NCI-H748 treated with DMSO at 0.1 percent for 48 hours (cell line): ENCODE measurements around the gene RNF207.

Experiments
- DNase-seq: peaks from one replicate; lab custom pipeline; 2025; lab: John Stamatoyannopoulos, UW

The RNF207 gene, protein sequence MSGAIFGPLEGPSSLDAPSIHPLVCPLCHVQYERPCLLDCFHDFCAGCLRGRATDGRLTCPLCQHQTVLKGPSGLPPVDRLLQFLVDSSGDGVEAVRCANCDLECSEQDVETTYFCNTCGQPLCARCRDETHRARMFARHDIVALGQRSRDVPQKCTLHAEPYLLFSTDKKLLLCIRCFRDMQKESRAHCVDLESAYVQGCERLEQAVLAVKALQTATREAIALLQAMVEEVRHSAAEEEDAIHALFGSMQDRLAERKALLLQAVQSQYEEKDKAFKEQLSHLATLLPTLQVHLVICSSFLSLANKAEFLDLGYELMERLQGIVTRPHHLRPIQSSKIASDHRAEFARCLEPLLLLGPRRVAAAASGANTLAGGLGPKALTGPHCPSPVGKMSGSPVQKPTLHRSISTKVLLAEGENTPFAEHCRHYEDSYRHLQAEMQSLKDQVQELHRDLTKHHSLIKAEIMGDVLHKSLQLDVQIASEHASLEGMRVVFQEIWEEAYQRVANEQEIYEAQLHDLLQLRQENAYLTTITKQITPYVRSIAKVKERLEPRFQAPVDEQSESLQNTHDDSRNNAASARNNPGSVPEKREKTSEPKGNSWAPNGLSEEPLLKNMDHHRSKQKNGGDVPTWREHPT

DNA sequence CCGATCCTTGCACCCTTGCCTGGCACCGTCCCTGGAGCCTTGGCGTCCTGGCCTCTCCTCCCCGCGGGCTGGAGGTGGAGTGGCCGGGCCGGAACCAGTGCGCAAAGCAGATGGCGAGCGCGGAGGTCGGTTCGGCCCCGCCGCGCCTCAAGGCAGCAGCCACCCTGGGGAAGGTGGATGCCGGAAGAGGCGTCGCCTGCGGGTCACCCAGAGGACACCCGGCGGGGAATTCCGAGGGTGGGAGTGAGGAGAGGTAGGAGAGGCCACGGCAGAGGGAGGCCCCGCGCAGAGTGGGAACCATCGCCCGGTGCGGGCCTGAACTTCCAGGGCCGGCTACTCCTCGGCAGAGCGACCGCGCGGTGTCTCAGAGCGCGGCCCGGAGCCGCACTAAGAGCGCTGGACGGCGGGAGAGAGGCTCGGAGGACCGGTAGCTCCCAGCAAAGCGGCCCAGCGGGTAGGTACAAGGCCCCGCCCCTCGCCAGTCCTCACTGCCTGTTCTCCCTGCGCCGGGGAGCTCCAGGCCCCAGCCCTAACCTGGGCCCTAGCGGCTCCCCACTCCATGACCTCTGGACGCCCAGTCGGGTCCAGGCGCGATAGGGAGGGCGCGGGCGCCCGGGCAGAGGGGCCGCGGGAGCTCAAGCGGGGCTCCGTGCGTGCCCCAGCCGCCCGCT is at the start of gene RNF207:
RNF207 (plus strand) TSS at position 271 of the 671 bp plus-strand sequence. CDS start 417 bp downstream, outside the sequence.
- no peak for DNase-seq

DNA sequence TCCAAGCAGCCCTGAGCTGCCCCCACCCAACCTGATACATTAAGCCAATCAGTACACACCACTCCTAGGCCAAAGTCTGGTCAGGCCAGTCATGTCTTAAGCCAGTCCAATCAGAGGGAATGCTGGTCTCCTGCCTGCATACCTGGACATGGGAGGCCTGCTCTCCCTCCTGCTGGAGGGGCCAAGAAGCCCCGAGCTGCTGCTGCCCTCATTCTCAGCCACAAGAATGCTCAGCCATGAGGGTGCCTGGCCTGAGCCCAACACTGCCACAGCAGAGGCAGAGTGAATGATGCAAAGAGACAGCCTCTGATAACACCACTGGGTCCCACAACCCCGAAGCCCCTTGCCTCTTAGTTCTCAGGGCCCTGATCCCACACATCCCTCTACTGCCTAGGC is 48.8 kb upstream of the RNF207 start:
- no peak for DNase-seq

DNA sequence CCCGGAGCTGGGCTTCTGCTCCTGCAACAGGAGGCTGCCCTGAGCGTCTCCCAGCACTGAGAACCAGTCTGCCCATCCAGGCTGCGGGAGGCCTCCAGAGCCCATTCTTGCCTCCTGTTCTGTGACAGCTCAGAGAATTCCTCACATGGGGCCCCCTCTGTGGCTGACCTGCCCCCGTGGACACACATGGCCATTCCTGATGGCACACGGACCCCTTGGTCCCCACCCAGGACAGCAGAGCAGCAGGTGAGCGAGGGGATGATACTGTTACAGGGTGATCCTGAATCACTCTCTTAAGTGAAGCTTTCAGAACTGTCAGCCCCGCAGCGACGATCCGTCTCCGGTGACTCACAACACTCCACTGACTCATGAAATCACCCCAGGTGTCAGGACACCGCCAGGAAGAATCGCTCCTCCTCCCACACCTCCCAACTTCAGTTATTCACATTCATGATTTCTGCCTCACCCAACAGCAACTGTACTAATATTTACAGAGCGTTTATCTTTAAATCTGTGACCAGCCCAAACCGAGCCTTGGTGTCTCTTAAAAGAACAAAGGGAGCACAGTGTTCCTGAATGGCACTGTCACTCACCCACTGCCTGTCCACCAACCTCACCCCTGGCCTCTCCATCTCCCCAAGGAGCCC is 48.3 kb upstream of the RNF207 start:
- peak; percentile 35 for DNase-seq

DNA sequence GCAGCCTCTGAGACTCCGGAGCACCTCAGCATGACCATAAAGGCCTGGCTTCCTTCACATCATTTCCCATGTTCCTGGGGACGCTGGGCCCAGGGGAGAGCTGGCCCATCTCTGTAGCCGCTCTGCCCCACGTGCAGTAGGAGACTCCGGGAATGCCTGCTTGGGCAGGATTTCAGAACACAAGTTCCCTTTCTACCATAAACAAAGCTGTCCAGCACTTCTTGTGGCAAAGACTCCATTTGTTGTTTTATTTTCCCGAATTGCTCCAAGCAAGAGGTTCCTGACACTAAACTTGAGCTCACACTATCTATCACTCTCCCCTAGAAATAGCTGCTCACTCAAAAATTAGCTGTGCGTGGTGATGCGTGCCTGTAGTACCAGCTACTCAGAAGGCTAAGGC is 47.7 kb upstream of the RNF207 start:
- DNase-seq, result no peak

DNA sequence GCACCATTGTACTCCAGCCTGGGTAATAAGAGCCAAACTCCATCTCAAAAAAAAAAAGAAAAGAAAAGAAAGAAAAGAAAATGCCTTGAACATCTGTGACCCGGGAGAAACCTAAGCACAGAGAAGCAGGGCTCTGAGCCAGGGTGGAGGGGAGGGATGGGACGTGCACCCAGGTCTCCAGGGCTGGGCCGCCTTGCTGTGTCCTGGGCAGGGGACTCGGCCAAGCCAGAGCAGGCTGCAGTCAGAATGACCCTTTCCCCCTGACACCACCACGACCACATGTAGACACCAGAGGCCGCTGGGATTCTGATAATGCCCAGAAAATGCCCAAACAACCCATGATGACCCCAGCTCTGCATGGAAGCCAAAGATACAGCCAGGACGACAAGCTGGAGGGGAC is 43.6 kb upstream of the RNF207 start:
- no peak for DNase-seq

DNA sequence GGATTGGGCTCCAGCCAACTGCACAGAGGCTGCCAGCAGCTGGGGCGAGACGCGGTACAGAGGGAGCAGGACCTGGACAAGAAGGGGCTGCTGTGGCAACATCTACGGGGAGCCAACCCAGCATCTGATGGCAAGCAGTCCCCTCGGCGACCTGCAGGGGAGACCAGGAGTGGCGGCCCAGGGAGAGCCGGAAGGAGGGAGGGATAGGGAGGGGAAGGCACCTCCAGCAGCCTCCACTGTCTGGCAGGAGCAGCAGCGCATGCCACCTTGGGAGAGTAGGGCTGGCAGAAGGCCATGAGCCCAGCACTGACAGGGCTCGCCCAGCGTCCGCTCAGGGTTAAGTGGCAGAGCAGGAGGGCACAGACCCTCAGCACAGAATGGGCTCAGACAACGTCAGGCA is 43.1 kb upstream of the RNF207 start:
- DNase-seq, result no peak

DNA sequence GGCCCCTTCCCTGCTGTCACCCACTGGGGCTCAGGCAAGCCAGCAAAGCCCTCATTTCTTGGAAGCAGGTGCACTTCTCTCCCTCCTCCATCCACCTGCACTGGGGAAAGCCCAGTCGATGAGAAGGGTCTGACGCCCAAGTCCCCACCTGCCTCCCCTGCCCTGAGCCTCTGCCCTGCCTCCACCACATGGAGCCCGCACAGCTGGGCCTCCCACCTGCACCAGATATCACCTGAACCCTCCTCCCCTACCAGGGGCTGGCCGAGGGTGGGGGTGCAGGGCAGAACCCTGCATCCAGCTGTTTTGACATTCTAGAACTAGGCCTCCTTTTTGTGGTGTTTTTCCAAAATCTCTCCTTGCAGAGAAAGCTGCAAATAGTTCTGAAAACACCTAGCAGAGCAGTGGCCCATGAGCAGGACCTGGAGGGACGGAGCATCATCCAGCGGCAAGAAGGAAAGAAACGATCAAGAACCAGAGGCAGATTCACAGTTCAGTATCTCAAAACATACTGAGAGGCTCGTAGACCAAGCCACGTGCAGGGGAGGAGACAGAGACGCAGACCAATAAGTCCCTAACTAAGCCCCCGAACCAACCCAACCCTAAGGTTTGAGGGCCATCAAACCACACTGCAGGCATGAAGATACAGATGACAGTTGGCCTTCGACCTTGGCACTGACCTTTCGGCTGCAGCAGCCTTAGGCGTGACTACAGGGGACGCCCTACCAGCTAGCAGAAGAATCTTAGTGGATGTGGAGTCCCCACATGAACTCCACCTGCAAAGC is 42.5 kb upstream of the RNF207 start:
- DNase-seq, result no peak

DNA sequence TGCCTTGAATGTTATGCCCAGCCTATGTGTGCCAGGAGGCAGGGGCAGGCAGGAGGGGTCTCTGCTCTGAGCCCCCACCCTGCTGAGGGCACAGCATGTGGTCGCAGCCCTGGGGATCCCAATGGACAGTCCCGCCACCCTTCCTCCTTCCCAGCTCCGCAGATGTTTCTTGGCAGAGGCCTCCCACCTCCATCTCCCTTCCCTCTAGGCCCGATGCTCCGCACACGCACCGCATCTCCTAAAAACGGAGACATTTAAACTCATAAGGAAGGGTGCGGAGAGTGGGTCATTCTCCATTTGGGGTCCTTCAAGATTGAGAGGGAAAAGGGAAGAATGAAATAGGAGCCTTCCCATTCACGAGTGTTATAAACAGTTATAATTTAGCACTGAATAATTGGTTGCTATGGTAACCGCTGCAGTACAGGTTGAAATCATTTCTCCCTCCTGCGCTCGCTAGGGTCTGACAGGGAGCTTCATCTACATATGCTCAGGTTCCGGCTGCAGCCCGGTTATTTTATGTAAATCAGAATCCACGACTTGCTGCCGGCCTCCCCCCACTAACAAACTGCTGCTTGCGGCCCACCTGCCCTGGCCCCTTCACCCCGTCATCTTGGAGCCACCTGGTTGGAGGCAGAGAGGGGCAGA is 41.8 kb upstream of the RNF207 start:
- DNase-seq, result no peak

DNA sequence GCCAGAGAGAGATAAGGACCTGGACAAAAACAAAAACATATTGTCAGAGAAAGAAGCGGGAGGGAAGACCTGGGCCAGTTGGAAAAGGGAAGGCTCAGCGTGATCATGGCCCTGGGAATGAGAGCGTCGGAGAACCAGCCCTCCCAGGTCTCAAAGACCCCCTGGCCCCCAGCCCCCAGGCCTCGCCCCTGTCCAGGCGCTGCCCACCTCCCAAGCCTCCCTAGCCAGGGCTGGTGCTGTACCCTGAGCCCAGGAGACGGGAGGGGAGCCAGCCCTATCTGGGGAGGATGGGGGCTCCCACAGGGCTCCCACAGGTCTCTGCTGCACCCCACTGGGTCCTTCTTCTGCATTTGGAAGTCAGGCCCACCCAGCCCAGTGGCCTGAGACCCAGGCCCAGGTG is 40.9 kb upstream of the RNF207 start:
- DNase-seq, result no peak

DNA sequence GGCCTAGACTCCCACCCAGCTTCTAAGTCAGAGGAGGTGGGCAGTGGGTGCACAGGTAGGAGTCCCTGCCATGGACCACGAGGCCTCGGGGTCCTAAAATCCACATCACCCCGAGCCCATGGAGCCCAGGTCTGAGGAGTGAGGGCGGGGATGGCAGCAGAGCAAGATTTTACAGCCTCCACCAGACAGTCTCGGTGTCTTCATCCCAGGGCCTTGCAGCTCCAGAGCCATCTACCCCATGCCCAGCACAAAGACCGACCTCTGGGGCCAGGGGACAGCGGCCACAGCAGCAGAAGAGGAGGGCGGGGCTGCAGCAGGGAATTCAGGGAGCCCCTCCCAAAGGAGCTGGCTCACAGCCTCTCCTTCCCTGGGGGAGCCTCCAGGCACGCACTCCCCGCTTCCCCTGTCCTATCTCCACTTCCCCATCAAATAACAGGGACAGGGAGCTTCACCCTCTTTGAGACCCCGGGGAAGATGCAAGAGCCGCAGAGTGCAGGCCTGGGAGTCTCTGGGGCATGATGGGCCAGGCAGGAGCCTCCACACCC is 40.4 kb upstream of the RNF207 start:
- DNase-seq, result no peak

DNA sequence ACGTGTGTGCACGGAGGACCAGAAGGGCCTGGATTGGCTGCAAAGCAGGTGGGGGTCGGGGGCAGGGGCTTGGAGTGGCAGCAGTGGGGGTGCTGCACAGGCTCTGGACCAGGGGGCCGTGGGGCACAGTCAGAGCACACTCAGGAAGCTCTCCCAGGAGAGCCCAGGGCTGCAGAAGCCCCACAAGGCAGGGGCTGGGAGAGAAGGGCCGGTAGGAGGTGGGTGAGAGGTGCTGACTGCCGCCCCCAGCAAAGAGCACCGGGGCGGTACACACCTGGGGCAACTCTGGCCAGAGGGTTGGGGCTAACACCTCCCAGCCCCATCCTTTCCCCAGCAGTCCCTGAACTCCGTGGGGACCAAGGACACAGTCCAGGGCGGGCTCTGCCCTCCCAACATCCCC is 39.7 kb upstream of the RNF207 start:
- no peak for DNase-seq

DNA sequence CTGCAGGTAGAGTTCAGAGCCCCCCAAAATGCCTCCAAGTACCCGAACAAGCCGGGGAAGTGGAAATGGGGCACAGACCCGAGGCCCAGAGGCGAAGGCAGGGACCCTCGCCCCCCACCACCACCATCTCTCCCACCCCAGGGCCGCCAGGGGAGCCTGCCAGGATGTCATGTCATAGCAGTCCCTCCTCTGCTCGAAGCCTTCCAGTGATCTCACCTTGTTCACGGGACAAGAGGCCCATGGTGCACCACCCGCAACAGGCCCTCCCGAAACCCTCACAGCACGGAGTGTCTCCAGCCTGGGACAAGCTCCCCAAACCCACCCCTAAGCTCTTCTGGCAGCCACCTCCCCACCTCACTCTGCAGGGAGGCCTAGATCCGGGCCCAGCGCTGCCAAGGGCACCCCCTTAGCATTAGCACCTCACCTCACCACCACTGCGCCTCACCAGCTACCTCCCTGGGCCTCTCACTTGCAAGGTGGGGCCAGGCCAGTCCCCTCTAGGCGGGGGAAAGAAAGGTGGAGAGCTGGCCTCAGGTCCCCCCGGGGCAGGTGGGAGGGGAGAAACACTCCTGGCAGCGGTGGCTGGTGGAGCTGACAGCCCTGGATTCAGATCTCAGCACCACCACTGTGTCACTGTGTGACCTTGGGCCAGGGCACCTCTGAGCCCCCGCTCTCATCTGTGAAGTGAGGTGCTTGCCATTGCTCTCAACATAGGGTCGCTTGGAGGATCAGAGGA is 39.1 kb upstream of the RNF207 start:
- no peak for DNase-seq

DNA sequence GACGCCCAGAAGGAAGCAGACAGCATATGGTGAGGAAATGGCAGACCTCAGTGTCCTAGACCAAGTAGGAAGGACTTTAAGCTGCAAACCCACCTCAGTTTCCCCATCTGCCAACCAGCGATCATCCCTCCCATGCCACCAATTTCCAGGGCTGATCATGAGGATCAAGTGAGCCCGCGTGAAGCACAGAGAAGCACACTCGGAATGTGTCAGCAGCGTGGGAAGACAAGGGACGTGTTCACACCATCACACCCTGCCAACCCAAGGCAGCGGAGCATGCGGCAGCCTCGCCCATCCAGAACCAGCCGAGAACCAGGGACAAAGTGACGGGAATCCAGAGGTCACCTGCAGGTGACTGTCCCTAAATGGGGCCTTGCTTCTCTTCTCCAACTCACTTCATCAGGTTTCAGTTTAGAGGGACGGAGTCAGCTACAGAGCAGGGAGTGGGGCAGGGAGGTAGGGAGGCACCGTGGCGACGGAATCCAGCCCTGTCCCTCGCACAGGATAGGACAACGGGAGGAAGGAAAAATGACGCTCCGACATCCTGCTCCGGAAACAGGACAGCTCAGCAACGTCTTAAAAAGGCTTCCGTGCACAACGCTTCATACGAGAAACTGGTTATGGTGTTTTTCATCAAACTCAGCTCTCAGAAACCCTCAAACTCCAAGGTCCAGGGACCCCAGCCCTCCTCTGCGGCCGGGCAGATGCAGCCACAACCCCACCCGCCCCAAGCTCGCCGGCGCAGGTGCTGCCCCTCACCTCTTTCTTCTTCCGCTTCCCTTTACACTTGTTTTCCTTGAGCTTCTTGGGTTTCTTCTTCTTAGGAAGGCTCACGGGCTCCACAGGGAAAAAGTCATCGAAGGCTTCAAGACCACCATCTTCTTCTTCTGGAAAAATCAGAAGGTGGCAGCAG is 38.3 kb upstream of the RNF207 start:
- no peak for DNase-seq

DNA sequence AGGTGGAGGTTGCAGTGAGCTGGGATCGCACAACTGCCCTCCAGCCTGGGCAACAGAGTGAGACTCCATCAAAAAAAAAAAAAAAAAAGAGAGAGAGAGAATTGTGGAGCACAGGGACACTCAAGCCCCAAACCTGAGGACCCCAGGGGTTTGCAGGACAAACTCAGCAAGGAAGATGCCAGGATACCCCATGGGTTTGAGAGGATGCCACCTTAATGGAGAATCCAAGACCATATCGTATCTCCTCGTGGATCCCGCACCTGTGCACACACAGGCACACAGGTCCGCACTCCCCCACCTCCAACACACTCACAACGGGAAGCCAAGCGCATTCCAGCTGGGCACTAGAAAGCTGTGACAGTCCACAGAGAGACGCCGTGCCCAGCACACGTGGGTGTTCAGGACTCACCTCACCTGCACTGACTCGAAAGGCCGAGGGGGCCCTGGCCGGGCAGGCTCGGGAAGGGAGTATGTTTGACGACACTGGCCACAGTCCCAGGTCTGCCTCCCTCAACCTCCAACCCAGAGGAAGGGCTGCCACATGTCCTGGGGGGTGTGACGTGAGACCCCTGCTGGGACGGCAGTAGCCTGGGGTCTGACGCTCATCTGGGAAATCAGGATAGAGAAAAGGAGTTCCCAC is 36.9 kb upstream of the RNF207 start:
- no peak for DNase-seq

DNA sequence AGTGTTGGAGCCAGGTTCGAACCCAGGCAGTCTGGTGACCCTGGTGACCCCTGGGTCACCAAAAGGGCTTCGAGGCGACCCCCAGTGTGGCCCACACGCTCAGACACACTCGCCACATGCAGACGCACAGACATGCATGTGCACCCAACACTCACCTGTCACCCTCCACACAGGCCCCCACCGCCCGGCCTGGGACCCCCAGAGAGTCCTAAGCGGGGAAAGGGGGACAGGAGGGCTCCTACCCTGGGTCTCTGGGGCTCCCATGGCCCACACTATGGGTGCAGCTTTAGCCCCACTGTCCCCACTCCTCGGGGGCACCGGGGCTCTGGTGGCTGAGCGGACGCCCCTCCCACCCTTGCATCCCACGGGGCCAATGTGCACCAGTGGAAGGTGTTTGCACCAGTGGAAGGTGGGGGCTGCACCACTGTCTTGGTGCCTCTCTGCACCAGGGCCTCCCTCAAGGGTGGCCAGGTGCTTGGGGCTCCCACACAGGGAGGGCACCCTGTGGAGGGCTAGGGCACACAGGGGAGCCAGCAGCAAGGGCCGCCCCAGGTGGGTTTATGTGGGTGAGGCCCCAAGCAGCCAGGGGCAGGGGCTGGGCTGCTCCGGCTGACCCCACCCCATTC is 35.7 kb upstream of the RNF207 start:
- no peak for DNase-seq

DNA sequence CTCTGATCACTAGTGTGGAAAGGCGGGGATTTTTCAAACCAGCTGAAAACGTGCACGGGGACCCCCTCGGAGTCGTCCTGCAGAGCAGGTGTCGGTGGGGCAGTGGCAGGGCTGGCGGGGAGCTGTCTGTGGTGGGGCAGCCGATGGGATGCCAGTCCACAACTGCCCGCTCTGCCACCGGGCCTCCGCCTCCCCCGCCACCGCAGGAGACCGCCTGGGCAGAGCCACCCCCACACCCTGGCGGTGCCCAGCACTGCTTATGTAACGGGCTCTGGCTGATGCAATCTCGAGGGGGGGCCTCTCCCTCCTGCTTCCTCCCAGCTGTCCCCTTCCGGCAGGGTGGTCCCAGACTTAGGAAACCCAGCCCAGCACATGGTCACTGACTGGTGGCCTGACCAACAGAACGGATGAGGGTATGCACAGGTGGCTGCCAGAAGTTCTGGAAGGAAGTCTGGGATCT is 35.1 kb upstream of the RNF207 start:
- no peak for DNase-seq

DNA sequence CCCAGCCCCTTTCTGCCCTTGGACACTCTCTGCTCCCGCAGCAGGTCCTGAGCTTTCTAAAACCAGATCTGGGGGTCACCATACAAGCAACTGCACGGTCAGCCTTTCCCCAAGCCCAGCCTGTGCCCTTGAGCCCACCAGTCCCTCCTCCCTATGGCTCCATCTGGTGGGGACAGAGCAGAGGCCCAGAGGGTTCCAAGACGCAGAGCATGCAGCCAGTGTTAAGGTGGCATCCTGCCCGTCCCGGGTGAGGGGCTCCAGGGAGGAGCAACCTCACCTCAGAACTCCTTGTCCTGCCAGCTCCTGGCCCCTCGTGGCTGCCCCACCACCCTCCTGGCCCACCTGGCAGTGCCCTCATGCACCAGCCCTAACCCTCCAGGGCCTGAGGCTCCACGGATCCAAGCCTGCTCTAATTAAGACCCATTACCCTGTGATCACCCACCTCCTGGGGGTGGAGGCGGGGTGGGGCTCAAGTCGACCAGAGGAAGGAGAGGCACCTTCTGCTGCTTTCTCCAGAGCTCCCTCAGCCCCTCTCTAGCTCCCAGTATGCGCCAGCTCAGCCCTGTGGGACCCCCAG is 34.3 kb upstream of the RNF207 start:
- no peak for DNase-seq

DNA sequence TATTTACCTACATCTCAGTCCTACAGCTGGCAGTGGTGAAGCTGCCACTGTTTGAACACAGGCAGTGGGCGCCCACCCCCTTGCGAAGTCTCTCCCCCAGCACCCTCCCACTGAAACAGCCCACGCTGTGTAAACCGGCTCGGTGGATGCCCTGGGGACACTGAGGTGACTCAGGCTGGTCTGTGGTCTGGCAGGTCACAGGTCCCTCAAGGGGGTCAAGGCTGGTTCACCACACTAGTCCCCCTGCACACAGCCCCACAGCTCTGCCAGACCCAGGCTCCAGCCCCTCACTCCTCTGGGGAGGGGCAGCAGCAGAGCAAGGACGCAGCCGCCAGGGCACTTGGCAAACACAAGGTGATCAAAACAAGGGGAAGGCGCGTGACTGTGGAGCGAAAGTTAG is 33.4 kb upstream of the RNF207 start:
- DNase-seq, result no peak
